HCT116 (cell line): ENCODE data around the gene CSTF3.

Experiments
- CEBPB ChIP-seq: IDR thresholded peaks from 2 replicates; pipeline ENCODE4 v1.6.1; 2012; ENCODE audit warnings: low read depth
- JUND ChIP-seq: IDR thresholded peaks from 2 replicates; pipeline ENCODE4 v1.6.1; 2012
- SRF ChIP-seq: IDR thresholded peaks from 2 replicates; pipeline ENCODE4 v1.6.1; 2012; ENCODE audit warnings: low read depth
- ZNF274 ChIP-seq: fragments of 200-500 bp; sonication (Bioruptor generic); IDR thresholded peaks from 2 replicates; pipeline ENCODE4 v1.6.1; 2014; ENCODE audit warnings: mild to moderate bottlenecking, low read depth, low read length, inconsistent platforms
- TF ChIP-seq, protein P1 (sequence below), 3 experiments: fragments of 200-600 bp in 1 of 3; sonication (generic) in 1 of 3; IDR thresholded peaks in 2 of 3; conservative IDR thresholded peaks in 1 of 3; 2 replicates each; pipeline ENCODE4 v1.5.1; 2012 to 2017; ENCODE audit warnings: low read depth in 2 of 3, low read length in 2 of 3, antibody characterized with exemption in 1 of 3, borderline replicate concordance in 1 of 3, control low read depth in 1 of 3, mild to moderate bottlenecking in 1 of 3, mixed read lengths in 1 of 3, mixed run types in 1 of 3, moderate library complexity in 1 of 3; ENCODE audit not compliant: insufficient read depth in 1 of 3
- TF ChIP-seq, protein P2 (sequence below): IDR thresholded peaks from 2 replicates; pipeline ENCODE4 v1.6.1; 2012; ENCODE audit warnings: low read depth

DNA sequence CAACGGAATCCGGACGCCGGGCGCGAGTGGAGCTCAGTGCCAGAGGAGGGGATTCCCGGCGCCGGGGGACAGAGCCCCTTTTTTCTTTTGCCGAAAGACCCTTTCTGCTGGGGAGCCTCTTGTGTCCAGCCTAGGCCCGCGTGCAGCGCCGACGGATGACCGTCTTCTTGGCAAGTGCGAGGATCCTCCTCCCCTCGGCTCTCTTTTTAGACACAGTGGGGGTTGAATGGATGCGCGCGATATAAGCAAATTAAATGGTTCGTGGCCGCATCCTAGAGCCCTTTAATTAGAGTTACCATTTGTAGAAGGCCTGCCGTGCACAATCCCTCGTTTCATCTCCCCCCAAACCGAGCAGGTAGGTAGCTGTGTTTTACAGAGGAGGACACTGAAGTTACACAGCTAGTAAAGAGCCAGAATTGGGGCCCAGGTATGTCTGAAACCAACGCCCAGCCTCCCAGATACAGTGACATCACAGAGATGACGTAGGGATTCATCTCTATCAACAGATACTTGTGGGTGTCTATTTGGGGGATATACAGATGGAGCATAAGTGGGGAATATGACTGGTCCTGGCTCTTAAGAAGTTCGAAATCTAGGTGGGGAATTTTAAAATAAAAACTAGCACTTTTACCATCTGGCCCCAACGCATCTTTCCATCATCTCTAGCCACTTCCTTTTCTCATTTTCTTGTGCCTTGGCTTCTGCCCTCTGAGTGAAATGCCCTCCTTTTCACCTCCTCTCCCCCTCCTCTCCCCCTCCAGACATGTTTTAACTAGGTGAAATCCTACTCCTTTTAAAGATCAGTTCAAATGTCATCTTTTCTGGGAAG is 121.0 kb downstream of the CSTF3 start:
- TF ChIP-seq, protein P1, sequence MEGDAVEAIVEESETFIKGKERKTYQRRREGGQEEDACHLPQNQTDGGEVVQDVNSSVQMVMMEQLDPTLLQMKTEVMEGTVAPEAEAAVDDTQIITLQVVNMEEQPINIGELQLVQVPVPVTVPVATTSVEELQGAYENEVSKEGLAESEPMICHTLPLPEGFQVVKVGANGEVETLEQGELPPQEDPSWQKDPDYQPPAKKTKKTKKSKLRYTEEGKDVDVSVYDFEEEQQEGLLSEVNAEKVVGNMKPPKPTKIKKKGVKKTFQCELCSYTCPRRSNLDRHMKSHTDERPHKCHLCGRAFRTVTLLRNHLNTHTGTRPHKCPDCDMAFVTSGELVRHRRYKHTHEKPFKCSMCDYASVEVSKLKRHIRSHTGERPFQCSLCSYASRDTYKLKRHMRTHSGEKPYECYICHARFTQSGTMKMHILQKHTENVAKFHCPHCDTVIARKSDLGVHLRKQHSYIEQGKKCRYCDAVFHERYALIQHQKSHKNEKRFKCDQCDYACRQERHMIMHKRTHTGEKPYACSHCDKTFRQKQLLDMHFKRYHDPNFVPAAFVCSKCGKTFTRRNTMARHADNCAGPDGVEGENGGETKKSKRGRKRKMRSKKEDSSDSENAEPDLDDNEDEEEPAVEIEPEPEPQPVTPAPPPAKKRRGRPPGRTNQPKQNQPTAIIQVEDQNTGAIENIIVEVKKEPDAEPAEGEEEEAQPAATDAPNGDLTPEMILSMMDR (IDR thresholded peaks at IDR 0.05 in 2 of 3, conservative IDR thresholded peaks at IDR 0.05 in 1 of 3; ENCODE audit: borderline replicate concordance in 1 of 3, insufficient read depth in 1 of 3, low read depth in 2 of 3, low read length in 2 of 3), result no peak
- no peak for TF ChIP-seq JUND
- TF ChIP-seq ZNF274, result no peak
- TF ChIP-seq, protein P2, sequence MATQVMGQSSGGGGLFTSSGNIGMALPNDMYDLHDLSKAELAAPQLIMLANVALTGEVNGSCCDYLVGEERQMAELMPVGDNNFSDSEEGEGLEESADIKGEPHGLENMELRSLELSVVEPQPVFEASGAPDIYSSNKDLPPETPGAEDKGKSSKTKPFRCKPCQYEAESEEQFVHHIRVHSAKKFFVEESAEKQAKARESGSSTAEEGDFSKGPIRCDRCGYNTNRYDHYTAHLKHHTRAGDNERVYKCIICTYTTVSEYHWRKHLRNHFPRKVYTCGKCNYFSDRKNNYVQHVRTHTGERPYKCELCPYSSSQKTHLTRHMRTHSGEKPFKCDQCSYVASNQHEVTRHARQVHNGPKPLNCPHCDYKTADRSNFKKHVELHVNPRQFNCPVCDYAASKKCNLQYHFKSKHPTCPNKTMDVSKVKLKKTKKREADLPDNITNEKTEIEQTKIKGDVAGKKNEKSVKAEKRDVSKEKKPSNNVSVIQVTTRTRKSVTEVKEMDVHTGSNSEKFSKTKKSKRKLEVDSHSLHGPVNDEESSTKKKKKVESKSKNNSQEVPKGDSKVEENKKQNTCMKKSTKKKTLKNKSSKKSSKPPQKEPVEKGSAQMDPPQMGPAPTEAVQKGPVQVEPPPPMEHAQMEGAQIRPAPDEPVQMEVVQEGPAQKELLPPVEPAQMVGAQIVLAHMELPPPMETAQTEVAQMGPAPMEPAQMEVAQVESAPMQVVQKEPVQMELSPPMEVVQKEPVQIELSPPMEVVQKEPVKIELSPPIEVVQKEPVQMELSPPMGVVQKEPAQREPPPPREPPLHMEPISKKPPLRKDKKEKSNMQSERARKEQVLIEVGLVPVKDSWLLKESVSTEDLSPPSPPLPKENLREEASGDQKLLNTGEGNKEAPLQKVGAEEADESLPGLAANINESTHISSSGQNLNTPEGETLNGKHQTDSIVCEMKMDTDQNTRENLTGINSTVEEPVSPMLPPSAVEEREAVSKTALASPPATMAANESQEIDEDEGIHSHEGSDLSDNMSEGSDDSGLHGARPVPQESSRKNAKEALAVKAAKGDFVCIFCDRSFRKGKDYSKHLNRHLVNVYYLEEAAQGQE, result no peak
- TF ChIP-seq SRF, result no peak
- TF ChIP-seq CEBPB, result no peak
